DMS53 (cell line): Measurements from ENCODE around the gene HSD11B1L.

Experiments
- DNase-seq: peaks from one replicate; lab custom pipeline; 2025; lab: John Stamatoyannopoulos, UW

The HSD11B1L gene

DNA sequence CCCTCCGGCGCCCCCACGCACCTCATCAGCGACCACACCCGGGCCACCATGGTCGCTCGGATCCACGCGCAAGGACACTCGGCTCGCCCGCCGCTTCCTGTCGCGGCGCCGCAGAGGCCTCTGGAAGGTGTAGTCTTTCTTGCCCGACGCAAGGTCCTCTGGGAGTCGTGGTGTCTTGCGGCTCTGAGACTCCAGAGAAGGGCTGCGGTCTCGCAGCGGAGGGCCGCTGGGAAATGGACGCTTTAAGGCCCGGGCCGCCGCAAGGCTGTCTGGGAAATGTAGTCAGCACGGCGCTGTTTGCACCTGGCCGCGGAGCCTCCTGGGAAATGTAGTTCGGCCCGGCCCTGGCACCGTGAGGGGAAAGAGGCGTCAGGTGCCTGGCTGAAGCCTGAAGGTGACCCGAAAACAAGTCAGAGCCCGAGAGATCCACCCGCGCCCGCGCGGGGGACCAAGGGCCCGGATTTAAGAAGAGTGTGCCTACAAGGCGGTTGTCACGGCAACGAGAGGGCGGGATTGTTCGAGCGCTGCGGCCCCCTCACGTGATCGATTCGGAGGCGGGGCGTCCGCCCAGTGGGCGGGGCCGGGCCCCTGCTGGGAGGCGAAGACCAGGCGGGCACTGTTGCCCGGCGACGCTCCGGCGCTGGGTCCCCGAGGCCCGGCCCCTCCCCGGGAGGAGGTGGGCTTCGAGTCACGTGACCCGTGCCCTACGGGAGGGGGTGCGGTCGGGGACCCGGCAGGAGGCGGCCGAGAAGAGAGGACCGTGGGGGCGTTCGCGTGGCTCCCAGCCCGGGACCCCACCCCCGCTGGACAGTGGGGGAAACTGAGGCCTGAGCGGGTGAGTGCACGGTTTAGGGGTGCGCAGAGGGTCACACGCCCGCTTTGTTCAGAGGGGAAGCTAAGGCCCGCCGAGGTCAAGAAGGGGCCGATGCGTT, at the start of gene HSD11B1L, which contains the start of gene MICOS13:
TSS of gene HSD11B1L (plus strand) at position 591 of the 932 bp plus-strand sequence. CDS start 3,806 bp downstream, outside the sequence.
TSS of gene MICOS13 (minus strand) at position 80 of the 932 bp plus-strand sequence. CDS start at position 50, 30 bp downstream.
- DNase-seq, result peak; percentile 98

GRCh38 chr19:5631567-5632240, 49.1 kb upstream of the HSD11B1L start:
- no peak for DNase-seq

- no peak for DNase-seq
Observed at GRCh38 chr19:5632241-5632612, 48.6 kb upstream of the HSD11B1L start.

GRCh38 chr19:5632657-5633056, 48.2 kb upstream of the HSD11B1L start:
- no peak for DNase-seq

DNA sequence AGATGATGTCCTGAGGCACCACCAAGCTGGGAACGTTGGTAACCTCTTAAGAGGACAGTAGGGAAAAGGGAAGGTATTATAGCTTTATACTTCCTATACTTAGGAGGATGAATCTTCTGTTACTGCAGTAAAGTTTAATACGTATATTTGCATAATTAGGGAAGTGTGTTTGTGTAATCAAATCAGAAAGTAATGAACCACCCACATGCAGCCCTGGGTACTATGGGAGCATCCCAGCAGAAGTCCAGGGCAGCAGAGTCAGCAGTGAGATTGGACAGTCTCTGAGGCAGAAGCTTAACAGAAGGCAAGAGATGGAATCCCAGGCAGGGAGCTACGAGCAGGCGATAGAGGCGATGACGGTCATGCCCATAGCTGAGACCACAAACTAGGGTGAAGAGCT, 45.4 kb upstream of the HSD11B1L start:
- no peak for DNase-seq

DNA sequence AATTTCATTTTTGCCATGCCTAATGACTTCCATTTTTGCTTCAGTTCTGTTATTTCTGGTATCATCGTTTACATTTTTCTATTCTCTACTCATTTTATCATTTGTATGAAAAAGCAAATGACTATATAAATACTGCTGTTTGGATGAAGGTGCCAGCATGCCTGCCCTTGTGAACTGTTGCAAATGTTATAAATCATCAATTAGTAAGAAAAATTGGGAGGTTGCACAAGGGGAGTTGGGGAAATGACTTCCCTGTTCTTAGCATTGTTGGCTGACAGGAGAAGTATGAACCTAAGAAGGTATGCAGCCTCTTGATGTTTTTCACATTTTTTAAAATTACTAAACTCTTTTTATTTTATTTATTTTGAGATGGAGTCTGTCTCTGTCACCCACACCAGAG, 42.9 kb upstream of the HSD11B1L start:
- no peak for DNase-seq

DNA sequence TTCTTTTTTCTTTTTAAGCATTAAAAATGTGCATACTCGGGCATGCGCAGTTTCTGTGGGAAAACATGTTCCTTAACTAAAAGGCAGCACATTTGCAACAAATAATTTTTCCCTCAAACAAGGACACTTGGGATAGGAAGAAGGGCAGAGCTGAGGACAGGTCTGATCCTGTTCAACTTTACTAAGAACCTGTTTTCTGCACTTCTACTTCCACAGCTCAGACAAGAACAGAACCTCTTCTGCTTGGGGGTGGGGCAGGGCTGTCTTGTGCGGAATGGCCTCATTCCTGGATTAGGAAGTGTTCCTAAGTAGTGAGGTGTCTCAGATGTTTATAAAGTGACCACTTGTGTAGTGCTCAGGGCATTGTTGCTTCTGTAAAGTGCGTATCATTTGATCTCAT, 39.7 kb upstream of the HSD11B1L start:
- no peak for DNase-seq

DNA sequence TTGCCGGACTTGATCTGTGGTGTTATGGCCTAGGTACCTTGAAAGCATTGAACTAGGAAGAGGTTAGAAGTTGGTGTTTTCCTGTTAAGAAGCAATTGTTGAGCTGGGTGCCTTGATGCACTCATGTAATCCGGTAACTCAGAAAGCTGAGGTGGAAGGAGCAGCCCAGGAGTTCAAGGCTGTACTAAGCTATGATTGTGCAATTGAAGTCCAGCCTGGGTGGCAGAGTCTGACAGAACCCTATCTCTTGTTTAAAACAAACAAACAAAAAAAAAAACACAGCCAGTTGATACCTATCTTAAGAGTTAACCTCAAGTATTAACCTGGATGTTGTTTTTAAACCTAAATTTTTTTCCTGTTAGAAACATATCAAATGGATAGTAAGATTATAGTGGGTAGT, 38.6 kb upstream of the HSD11B1L start:
- DNase-seq, result no peak

DNA sequence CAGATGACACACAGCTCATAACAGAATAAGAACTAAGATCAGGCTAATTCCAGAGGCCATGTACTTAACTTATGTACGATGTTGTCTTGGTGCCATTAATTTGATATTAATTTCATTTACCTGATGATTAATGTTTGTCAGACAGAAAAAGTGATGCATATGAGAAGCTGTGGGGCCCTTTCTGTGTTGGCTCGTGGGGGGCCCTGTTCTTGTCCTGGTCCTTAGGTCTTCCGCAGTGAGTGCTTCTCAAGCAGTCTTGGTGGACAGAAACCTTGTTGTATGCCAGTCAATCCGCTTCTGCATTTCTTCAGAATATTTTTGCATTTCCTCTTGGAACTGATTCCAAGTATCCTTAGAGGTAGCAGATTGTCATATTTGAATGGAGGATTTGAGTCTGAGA, 37.8 kb upstream of the HSD11B1L start:
- DNase-seq, result no peak

DNA sequence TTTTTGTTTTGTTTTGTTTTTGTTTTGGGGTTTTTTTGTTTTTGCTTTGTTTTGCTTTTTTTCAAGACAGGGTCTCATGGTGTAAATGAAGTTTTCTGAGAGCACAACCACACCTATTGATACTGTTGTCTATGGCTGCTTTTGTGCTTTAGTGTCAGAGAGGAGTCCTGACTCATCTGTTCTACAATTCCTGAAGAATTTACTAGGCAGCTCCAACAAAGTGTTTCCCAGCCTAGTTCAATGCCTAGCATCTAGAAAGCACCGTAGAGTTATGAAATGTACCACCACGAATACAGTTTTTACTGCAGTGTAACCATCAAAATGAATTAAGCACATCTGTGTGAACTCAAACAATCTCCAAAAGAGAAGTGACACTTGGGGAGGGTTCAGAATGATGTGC, 36.8 kb upstream of the HSD11B1L start:
- DNase-seq, result no peak

DNA sequence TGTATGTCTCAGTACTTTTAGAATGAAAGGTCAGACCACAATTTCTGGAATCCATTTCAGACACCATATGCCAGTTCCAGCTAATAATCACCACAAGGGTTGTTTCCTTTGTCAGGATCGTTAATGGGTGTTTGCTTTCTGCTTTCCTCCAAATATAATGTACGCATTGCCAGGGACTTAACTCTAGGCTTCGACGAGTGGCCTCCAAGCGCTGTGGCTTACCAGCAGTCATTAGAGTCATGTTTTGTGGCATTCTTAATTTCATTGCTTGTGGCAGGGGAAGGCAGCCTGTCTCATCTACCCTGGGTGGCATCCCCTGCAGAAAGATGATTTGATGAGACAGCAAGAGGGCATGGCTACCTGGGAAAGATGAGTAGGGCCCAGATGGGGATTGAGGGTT, 35.4 kb upstream of the HSD11B1L start:
- no peak for DNase-seq

DNA sequence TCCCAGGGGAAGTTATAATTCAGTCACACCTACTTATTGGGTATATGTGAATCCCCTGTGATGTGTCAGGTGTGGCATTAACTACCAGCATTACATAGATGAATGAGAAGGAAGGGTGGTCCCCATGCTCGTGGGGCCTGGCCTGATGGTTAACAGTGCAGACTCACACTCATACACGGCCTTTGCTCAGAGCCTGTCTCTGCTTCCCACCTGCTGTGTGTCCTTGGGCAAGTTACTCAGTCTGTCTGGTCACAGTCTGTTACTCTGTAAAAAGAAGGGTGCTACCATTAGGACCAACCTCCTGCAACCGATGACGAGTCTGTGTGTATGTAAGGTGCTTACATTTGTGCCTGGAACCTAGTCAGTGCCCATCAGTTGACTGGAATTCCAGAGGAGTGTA, 34.1 kb upstream of the HSD11B1L start:
- DNase-seq, result no peak

- DNase-seq, result no peak
Observed at GRCh38 chr19:5648464-5648863, 32.4 kb upstream of the HSD11B1L start.

GRCh38 chr19:5651361-5651760, 29.5 kb upstream of the HSD11B1L start:
- DNase-seq, result no peak

DNA sequence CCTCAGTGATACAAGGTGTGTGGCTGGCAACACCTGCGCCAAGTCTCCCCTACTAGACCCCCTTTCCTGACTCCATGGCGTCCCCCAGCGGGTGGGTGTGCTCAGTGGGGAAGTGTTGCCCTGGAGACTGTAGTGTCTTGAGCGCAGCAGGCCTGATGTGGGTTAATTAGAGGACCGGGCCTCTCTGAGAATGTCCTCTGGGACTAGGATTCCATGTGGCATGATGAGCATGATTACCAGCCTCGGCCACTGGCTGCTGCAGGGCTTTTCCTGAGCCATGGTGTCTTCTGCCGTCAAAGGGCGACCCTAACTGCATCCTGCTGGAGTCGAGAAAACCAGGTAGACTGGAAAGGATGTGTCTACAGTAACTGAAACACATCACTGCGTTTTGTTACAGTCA, 28.6 kb upstream of the HSD11B1L start:
- DNase-seq, result no peak

GRCh38 chr19:5654931-5655330, 25.9 kb upstream of the HSD11B1L start:
- DNase-seq, result no peak

DNA sequence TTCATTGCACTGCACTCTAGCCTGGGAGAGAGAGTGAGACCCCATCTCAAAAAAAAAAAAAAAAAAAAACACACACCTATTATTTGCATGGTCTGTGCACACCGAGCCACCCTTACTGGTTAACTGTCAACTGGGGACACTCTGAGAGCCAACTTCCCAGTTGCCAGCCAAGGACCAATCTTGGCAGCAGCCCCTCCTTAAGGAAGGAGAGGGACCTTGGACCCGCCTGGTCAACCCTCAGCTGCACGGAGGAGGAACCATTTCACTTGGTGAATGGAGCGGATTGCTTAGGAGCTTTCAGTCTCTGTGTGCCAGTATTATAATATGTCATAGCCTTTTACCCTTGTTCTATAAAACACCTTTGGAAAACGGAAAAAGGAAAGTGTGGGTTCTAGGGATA, 25.4 kb upstream of the HSD11B1L start:
- DNase-seq, result no peak

- no peak for DNase-seq
Observed at GRCh38 chr19:5661483-5661882, 19.3 kb upstream of the HSD11B1L start.

DNA sequence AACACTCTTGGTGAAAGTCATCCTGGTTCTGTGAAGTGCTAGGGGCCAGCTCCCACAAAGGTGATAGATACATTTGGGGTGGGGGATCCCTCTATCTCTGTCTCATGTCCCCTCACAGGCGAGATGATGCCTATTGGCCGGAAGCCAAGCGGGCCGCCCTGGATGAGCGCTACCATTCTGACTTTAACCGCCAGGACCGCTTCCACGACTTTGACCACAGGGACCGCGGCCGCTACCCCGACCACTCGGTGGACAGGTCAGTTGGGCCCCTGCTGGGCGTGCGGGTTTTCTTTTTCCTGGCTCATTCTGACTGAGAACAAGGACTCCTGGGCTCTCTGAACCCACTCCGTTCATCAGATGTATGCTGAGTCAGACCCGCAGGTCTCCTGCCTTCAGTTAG, 16.9 kb upstream of the HSD11B1L start:
- no peak for DNase-seq

- no peak for DNase-seq
Observed at GRCh38 chr19:5664515-5664914, 16.3 kb upstream of the HSD11B1L start.

GRCh38 chr19:5665781-5666513, 14.9 kb upstream of the HSD11B1L start:
- DNase-seq, result peak; percentile 56

- no peak for DNase-seq
Observed at GRCh38 chr19:5666921-5667610, 13.8 kb upstream of the HSD11B1L start.
